Neural crest cell (in vitro differentiated cells): Measurements from ENCODE around the gene SAMD8. TPM values are rescaled to one million over a fixed set of nuclear protein-coding genes. Genes with fewer than 3 reads are reported as not detected.

Experiments
- DNase-seq: peaks from one replicate; pipeline ENCODE4 v3.0.0; 2021; ENCODE audit warnings: low read depth, mixed read lengths, low spot score
- H3K27ac Mint-ChIP-seq: one replicate; pipeline ENCODE4 v1.8.0; 2021; ENCODE audit warnings: mild to moderate bottlenecking, mixed read lengths; ENCODE audit not compliant: unreplicated experiment
- H3K27me3 Mint-ChIP-seq: 2 replicates; pipeline ENCODE4 v1.8.0; 2021; ENCODE audit warnings: low read depth, mild to moderate bottlenecking, mixed read lengths
- H3K36me3 Mint-ChIP-seq: 2 replicates; pipeline ENCODE4 v1.8.0; 2021; ENCODE audit warnings: low read depth, mild to moderate bottlenecking, mixed read lengths
- H3K4me1 Mint-ChIP-seq: 2 replicates; pipeline ENCODE4 v1.8.0; 2021; ENCODE audit warnings: mixed read lengths
- H3K4me3 Mint-ChIP-seq: one replicate; pipeline ENCODE4 v1.8.0; 2021; ENCODE audit warnings: mild to moderate bottlenecking, mixed read lengths
- H3K9me3 Mint-ChIP-seq: 2 replicates; pipeline ENCODE4 v1.8.0; 2021; ENCODE audit warnings: mixed read lengths
- CTCF ChIP-seq: fragments of 200-600 bp; sonication (generic); conservative IDR thresholded peaks from 2 replicates; pipeline ENCODE4 v1.5.0; 2021; ENCODE audit warnings: antibody characterized with exemption, mild to moderate bottlenecking
- total RNA-seq: library from RNA; stranded (reverse); gene quantifications from 2 replicates; pipeline ENCODE4 v1.2.1, GENCODE V29; 2021

The SAMD8 gene
- total RNA-seq, 1 donor from 2014 or later, result 18.7 TPM

- Mint-ChIP-seq H3K36me3 (peaks cover 3% of the 10 kb centered on the region), H3K27ac (no peak overlapping the region), H3K4me3 (no peak overlapping the region), H3K9me3 (peaks cover 6% of the 10 kb centered on the region), H3K27me3 (no peaks in the 10 kb centered on the region), H3K4me1 (no peaks in the 10 kb centered on the region)
- DNase-seq, result no peak
- TF ChIP-seq CTCF, result no peak
Observed at GRCh38 chr10:75136346-75136745, 24.9 kb downstream of the SAMD8 start.

GRCh38 chr10:75137533-75138438 lies 26.3 kb downstream of the SAMD8 start:
- TF ChIP-seq CTCF, result no peak
- Mint-ChIP-seq H3K36me3 (peaks cover 3% of the 10 kb centered on the region), H3K4me1 (no peaks in the 10 kb centered on the region), H3K4me3 (no peak overlapping the region), H3K9me3 (peaks cover 6% of the 10 kb centered on the region), H3K27me3 (no peaks in the 10 kb centered on the region), H3K27ac (no peak overlapping the region)
- DNase-seq, result no peak

GRCh38 chr10:75140246-75140645 lies 28.8 kb downstream of the SAMD8 start:
- H3K4me1 Mint-ChIP-seq, result peaks cover 4% of the 10 kb centered on the region
- H3K27ac Mint-ChIP-seq, result no peak overlapping the region
- no peak for DNase-seq
- H3K27me3 Mint-ChIP-seq, result no peaks in the 10 kb centered on the region
- no peak for TF ChIP-seq CTCF
- H3K9me3 Mint-ChIP-seq, result no peaks in the 10 kb centered on the region
- no peaks in the 10 kb centered on the region for H3K36me3 Mint-ChIP-seq
- H3K4me3 Mint-ChIP-seq, result no peak overlapping the region

GRCh38 chr10:75143353-75143752 lies 31.9 kb downstream of the SAMD8 start:
- Mint-ChIP-seq H3K9me3 (no peaks in the 10 kb centered on the region), H3K36me3 (no peaks in the 10 kb centered on the region), H3K4me1 (peaks cover 4% of the 10 kb centered on the region), H3K4me3 (no peak overlapping the region), H3K27ac (no peak overlapping the region), H3K27me3 (no peaks in the 10 kb centered on the region)
- no peak for TF ChIP-seq CTCF
- no peak for DNase-seq

GRCh38 chr10:75145590-75145989 lies 34.1 kb downstream of the SAMD8 start:
- Mint-ChIP-seq H3K4me1 (peaks cover 4% of the 10 kb centered on the region), H3K4me3 (no peak overlapping the region), H3K27ac (no peak overlapping the region), H3K36me3 (no peaks in the 10 kb centered on the region), H3K9me3 (no peaks in the 10 kb centered on the region), H3K27me3 (no peaks in the 10 kb centered on the region)
- no peak for DNase-seq
- no peak for TF ChIP-seq CTCF
